PC-3 (cell line): Measurements from ENCODE around the gene CAV1. TPM values are rescaled to one million over a fixed set of nuclear protein-coding genes. Genes with fewer than 3 reads are reported as not detected.

Experiments used
- ATAC-seq: fragments of 200-7000 bp; cut with Tn5 transposase; 2 replicates; pipeline ENCODE4 v1.9.1; 2020; ENCODE audit warnings: mild to moderate bottlenecking, moderate library complexity
- BruUV-seq: library from RNA; stranded (reverse); fragments of 400-500 nt; replicated peaks from 2 replicates; lab custom pipeline; 2021; lab: Mats Ljungman, UMichigan
- CTCF ChIA-PET: fragments of 300-600 bp; sonication (Branson Sonifier 250); formaldehyde crosslinking; loops from one replicate; lab custom pipeline; 2022; ENCODE audit warnings: antibody characterized with exemption; lab: Charles Lee
- POLR2A ChIA-PET: fragments of 300-600 bp; sonication (Branson Sonifier 250); formaldehyde crosslinking; loops from one replicate; lab custom pipeline; 2022; ENCODE audit warnings: antibody characterized with exemption; ENCODE audit not compliant: unreplicated experiment; lab: Charles Lee
- DNase-seq: peaks from one replicate; pipeline ENCODE4 v3.0.0-alpha.2; 2015
- H2AFZ ChIP-seq: fragments of 300-600 bp; sonication (generic); 2 replicates; pipeline ENCODE4 v1.6.0; 2016; ENCODE audit warnings: antibody characterized with exemption, low read length
- H3F3A ChIP-seq: fragments of 300-600 bp; sonication (generic); one replicate; pipeline ENCODE4 v1.6.0; 2017; ENCODE audit warnings: antibody characterized with exemption, low read length, control low read depth, mild to moderate bottlenecking; ENCODE audit not compliant: unreplicated experiment
- H3K27ac ChIP-seq: fragments of 300-600 bp; sonication (generic); 2 replicates; pipeline ENCODE4 v1.5.1; 2016; ENCODE audit warnings: mild to moderate bottlenecking, low read length
- H3K27me3 ChIP-seq: fragments of 300-600 bp; sonication (generic); 2 replicates; pipeline ENCODE4 v1.6.1; 2016; ENCODE audit warnings: low read length, mixed read lengths
- H3K36me3 ChIP-seq: fragments of 300-600 bp; sonication (generic); 2 replicates; pipeline ENCODE4 v1.6.1; 2016; ENCODE audit warnings: low read depth, mixed run types, low read length, mixed read lengths
- H3K4me1 ChIP-seq: fragments of 300-600 bp; sonication (generic); 2 replicates; pipeline ENCODE4 v1.5.1; 2016; ENCODE audit warnings: low read length; ENCODE audit not compliant: insufficient read depth
- H3K4me2 ChIP-seq: fragments of 300-600 bp; sonication (generic); 2 replicates; pipeline ENCODE4 v1.6.0; 2016; ENCODE audit warnings: low read length
- H3K4me3 ChIP-seq: fragments of 300-600 bp; sonication (generic); 2 replicates; pipeline ENCODE4 v1.5.1; 2016; ENCODE audit warnings: mild to moderate bottlenecking, low read length, mixed read lengths
- H3K79me2 ChIP-seq: fragments of 300-600 bp; sonication (generic); 2 replicates; pipeline ENCODE4 v1.6.1; 2017; ENCODE audit warnings: low read length, mixed read lengths
- H3K9ac ChIP-seq: fragments of 300-600 bp; sonication (generic); 2 replicates; pipeline ENCODE4 v1.6.0; 2016; ENCODE audit warnings: mild to moderate bottlenecking, low read length
- H3K9me2 ChIP-seq: fragments of 300-600 bp; sonication (generic); replicated peaks from 2 replicates; pipeline ENCODE4 v1.6.1; 2016; ENCODE audit warnings: mixed run types, low read length, mixed read lengths
- H3K9me3 ChIP-seq: fragments of 300-600 bp; sonication (generic); 2 replicates; pipeline ENCODE4 v1.6.1; 2016; ENCODE audit warnings: low read length, mixed read lengths
- H4K20me1 ChIP-seq: fragments of 300-600 bp; sonication (generic); 2 replicates; pipeline ENCODE4 v1.6.1; 2016; ENCODE audit warnings: low read length, mixed read lengths
- EZH2 ChIP-seq: fragments of 300-600 bp; sonication (generic); IDR thresholded peaks from one replicate; pipeline ENCODE4 v1.6.1; 2017; ENCODE audit warnings: antibody characterized with exemption, mild to moderate bottlenecking, low read length; ENCODE audit not compliant: unreplicated experiment
- EZH2phosphoT487 ChIP-seq: fragments of 300-600 bp; sonication (generic); IDR thresholded peaks from 2 replicates; pipeline ENCODE4 v1.6.1; 2018; ENCODE audit warnings: mild to moderate bottlenecking, antibody characterized with exemption, low read length, borderline replicate concordance
- intact Hi-C: fragments of 100-400 bp; cut with micrococcal nuclease; formaldehyde crosslinking; loops from 2 replicates; pipeline ENCODE4 v1.9.0; 2023
- total RNA-seq: library from RNA; depleted of rRNA; stranded (reverse); fragments of >200 nt; gene quantifications from 2 replicates; pipeline ENCODE4 v1.2.3, GENCODE V29; 2014
- TF ChIP-seq, protein P1 (sequence below): fragments of 300-600 bp; sonication (generic); conservative IDR thresholded peaks from 2 replicates; pipeline ENCODE4 v1.5.1; 2017; ENCODE audit warnings: antibody characterized with exemption, low read depth, mild to moderate bottlenecking, low read length

Gene CAV1
- total RNA-seq, 1 experiment from 2014 or later: 284 TPM

DNA sequence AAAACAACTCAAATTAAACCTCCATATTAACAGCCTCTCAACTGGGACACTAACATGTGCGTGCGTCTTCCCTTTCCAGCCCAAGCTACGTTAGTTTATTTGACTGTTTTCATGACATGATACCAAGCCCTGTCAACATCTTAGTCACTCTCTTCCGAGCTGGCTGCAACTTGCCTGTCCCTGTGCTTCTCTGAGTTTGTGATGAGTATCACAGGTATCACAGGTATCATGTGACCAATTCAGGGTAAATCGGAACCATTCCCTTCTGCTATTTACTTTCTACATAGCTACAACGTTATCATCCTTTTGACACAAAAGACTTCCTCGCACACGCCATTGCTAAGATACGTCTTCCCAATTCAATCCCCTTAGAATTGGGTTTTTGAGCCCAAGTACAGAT lies 70.2 kb downstream of the CAV1 start:
- H3K27me3 ChIP-seq: no peaks in the 10 kb centered on the region
- no peak overlapping the region for H3K4me2 ChIP-seq
- CTCF ChIA-PET: no interaction called here
- no peaks in the 10 kb centered on the region for H3K9me3 ChIP-seq
- H3K4me3 ChIP-seq: no peak overlapping the region
- H3K9ac ChIP-seq: no peak overlapping the region
- DNase-seq (no peak), ATAC-seq (no peak)
- no TSS peak for BruUV-seq
- no peaks in the 10 kb centered on the region for H3K79me2 ChIP-seq
- H4K20me1 ChIP-seq: no peaks in the 10 kb centered on the region
- peaks cover 12% of the 10 kb centered on the region; the same call in 1 of the 2 replicates for H3K4me1 ChIP-seq
- intact Hi-C loops: no loop called here
- H3F3A ChIP-seq: no peaks in the 10 kb centered on the region
- no peaks in the 10 kb centered on the region for H3K36me3 ChIP-seq
- H2AFZ ChIP-seq: no peak overlapping the region
- TF ChIP-seq EZH2phosphoT487: no peak
- no peak overlapping the region for H3K27ac ChIP-seq
- no peaks in the 10 kb centered on the region for H3K9me2 ChIP-seq
- POLR2A ChIA-PET: no interaction called here

DNA sequence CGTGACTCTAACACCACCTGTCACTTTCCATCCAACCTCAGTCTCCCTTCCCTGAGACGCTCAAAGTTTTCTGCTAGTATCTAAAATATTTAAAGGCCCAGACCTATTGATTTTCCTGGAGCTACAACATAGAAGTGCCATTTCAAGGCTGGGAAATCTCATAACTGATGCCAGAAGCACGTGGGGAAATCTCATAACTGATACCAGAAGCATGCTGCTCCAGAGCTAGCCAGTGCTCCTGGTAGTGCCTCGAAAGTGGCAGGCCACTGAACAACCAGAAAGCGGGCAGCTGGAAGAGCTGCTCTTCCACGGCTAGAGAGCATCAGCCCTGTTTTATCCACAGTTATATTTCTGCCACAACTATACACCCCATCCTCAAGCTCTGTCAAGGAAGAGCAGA lies 72.5 kb downstream of the CAV1 start:
- H3K79me2 ChIP-seq: no peaks in the 10 kb centered on the region
- no peaks in the 10 kb centered on the region for H3K27me3 ChIP-seq
- CTCF ChIA-PET: interaction anchor here (0.6 kb wide), 1 partner anchor 69 kb away, joined by 5 read pairs; no protein-coding TSS in a partner anchor
- H3K4me3 ChIP-seq: no peak overlapping the region
- peaks cover under 1% of the 10 kb centered on the region; the same call in 1 of the 2 replicates for H3K4me1 ChIP-seq
- no peak overlapping the region for H3K27ac ChIP-seq
- no peaks in the 10 kb centered on the region for H4K20me1 ChIP-seq
- H3K36me3 ChIP-seq: no peaks in the 10 kb centered on the region
- TF ChIP-seq, protein P1, sequence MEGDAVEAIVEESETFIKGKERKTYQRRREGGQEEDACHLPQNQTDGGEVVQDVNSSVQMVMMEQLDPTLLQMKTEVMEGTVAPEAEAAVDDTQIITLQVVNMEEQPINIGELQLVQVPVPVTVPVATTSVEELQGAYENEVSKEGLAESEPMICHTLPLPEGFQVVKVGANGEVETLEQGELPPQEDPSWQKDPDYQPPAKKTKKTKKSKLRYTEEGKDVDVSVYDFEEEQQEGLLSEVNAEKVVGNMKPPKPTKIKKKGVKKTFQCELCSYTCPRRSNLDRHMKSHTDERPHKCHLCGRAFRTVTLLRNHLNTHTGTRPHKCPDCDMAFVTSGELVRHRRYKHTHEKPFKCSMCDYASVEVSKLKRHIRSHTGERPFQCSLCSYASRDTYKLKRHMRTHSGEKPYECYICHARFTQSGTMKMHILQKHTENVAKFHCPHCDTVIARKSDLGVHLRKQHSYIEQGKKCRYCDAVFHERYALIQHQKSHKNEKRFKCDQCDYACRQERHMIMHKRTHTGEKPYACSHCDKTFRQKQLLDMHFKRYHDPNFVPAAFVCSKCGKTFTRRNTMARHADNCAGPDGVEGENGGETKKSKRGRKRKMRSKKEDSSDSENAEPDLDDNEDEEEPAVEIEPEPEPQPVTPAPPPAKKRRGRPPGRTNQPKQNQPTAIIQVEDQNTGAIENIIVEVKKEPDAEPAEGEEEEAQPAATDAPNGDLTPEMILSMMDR: no peak
- TF ChIP-seq EZH2phosphoT487: no peak
- no peak for TF ChIP-seq EZH2
- no peaks in the 10 kb centered on the region for H3K9me2 ChIP-seq
- POLR2A ChIA-PET: no interaction called here
- H3K9me3 ChIP-seq: no peaks in the 10 kb centered on the region
- no peak overlapping the region for H2AFZ ChIP-seq
- no peak overlapping the region for H3K9ac ChIP-seq
- H3K4me2 ChIP-seq: no peak overlapping the region
- intact Hi-C loops: no loop called here
- ATAC-seq: no peak
- no TSS peak for BruUV-seq
- no peaks in the 10 kb centered on the region for H3F3A ChIP-seq
- no peak for DNase-seq

DNA sequence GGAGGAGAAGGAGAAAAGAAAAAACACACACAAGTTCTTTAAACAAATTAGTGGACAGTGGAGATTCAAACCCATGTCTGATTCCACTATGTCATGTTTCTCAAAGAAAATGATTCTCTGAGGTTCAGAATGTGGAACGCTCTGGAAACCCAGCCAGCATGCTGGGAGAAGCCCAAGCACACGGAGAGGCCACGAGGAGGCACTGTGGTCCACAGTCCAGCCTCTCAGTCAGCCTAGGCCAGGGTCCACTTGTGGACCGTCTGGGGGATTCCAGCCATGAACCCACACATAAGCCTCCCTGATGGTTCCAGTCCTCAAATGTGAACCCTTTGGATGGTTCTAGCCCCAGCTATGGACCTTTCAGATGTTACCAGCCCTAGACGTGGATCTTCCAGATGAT lies 73.4 kb downstream of the CAV1 start:
- Histone ChIP-seq H2AFZ (no peak overlapping the region), H3K36me3 (no peaks in the 10 kb centered on the region), H3K27ac (no peak overlapping the region), H3K4me3 (no peak overlapping the region), H3K4me1 (no peaks in the 10 kb centered on the region), H3K4me2 (no peak overlapping the region), H3K9ac (no peak overlapping the region), H3F3A (no peaks in the 10 kb centered on the region), H3K9me3 (no peaks in the 10 kb centered on the region), H3K9me2 (no peaks in the 10 kb centered on the region), H3K27me3 (no peaks in the 10 kb centered on the region), H4K20me1 (no peaks in the 10 kb centered on the region), H3K79me2 (no peaks in the 10 kb centered on the region)
- intact Hi-C loops: no loop called here
- ATAC-seq (peak; percentile 63; the same call in 1 of the 2 replicates), DNase-seq (peak; percentile 35)
- ChIA-PET CTCF (interaction anchor here (0.7 kb wide), 1 partner anchor 75 kb away, joined by 3 read pairs; no protein-coding TSS in a partner anchor), POLR2A (no interaction called here)
- no TSS peak for BruUV-seq
- TF ChIP-seq, protein P1: peak; percentile 65
- no peak for TF ChIP-seq EZH2
- no peak for TF ChIP-seq EZH2phosphoT487
